GM21786 (cell line): ENCODE results near the gene CCDC157.

Experiments
- ATAC-seq: cut with Tn5 transposase; IDR thresholded peaks from one replicate; pipeline ENCODE4 v1.9.1; 2021; ENCODE audit not compliant: unreplicated experiment

Gene CCDC157

GRCh38 chr22:30351226-30351625, 5.6 kb upstream of the CCDC157 start:
- ATAC-seq = no peak

DNA sequence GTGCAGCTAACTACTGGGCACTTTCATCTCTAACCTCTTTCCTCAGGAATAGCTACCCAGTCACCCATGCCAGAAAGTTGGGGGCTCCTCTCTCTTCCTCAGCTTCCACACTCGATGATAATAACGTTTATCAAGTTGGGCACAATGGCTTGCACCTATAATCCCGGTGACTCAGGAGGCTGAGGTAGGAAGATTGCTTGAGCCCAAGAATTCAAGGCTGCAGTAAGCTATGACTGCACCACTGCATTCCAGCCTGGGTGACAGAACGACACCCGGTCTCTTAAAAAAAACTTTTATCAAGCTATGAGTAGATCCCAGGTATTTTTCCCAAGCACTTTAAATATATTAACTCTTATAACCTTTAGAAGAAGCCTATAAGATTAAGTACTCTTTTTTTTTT, 2.2 kb upstream of the CCDC157 start:
- no peak for ATAC-seq

- ATAC-seq = no peak
Observed at GRCh38 chr22:30357236-30357570, 396 bp downstream of the CCDC157 start.

- no peak for ATAC-seq
Observed at GRCh38 chr22:30357650-30358215, 926 bp downstream of the CCDC157 start.

GRCh38 chr22:30358541-30358940, 1.7 kb downstream of the CCDC157 start:
- no peak for ATAC-seq

DNA sequence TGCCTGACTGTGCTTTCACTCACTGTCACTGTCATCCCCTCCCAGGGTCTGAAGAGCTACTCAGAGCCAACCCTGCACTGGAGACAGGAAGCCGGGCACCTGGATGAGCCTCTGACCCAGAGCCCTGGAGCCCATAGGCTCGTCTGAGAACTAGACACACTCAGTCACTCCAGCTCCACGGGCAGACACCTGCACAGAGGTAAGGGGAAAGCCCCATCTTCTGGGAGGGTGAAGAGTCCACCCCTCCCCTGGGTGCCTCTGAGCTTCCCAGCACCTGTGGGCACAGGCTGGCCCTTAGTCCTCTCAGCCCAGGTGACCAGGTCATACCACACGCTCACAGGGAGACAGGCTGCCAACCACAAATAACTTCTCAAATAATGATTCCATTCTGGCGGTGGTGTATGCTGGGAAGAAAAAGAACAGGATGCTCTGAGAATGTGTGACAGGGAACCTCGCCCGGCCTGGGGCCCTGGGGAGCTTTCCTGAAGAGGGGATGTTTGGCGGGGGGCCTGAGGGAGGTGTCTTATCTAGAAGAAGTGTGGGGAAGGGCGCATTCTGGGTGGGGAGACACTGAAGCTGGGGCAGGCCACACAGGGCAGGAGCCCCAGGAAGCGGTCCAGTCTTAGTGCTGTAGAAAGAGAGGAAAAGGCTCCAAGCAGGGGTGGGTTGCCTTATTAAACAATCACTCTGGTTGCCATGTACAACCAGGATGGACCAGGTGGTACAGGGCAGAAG, 5.3 kb downstream of the CCDC157 start:
- ATAC-seq = no peak

GRCh38 chr22:30362651-30363281, 6.0 kb downstream of the CCDC157 start:
- ATAC-seq = no peak

- ATAC-seq = no peak
Observed at GRCh38 chr22:30365891-30366290, 9.1 kb downstream of the CCDC157 start.

- no peak for ATAC-seq
Observed at GRCh38 chr22:30368420-30368819, 11.6 kb downstream of the CCDC157 start.

DNA sequence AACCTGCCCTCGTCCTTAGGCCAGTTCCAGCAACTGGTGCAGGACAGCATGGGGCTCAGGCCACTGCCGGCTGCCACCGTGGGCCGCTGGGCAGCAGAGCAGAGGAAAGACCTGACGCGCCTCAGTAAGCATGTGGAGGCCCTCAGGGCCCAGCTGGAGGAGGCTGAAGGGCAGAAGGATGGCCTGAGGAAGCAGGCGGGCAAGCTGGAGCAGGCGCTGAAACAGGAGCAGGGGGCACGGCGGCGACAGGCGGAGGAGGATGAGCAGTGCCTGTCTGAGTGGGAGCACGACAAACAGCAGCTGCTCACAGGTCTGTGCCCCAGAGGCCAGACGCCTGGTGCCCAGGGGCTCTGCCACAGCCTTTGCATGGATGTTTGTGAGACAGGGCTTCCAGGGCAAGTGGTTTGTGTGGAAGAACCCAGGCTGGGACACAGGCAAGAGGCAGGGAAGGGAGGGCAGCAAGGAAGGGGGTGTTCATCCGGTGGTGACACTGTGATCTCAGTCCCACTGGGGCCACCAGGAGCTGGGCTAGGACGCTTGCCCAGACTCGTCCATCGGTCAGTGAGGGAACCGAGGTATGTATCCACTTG, 13.9 kb downstream of the CCDC157 start:
- ATAC-seq = no peak

- ATAC-seq = no peak
Observed at GRCh38 chr22:30371321-30371720, 14.5 kb downstream of the CCDC157 start.

- no peak for ATAC-seq
Observed at GRCh38 chr22:30371981-30372380, 15.2 kb downstream of the CCDC157 start.

GRCh38 chr22:30372915-30373314, 16.1 kb downstream of the CCDC157 start:
- no peak for ATAC-seq

- no peak for ATAC-seq
Observed at GRCh38 chr22:30373331-30374325, 16.8 kb downstream of the CCDC157 start.

DNA sequence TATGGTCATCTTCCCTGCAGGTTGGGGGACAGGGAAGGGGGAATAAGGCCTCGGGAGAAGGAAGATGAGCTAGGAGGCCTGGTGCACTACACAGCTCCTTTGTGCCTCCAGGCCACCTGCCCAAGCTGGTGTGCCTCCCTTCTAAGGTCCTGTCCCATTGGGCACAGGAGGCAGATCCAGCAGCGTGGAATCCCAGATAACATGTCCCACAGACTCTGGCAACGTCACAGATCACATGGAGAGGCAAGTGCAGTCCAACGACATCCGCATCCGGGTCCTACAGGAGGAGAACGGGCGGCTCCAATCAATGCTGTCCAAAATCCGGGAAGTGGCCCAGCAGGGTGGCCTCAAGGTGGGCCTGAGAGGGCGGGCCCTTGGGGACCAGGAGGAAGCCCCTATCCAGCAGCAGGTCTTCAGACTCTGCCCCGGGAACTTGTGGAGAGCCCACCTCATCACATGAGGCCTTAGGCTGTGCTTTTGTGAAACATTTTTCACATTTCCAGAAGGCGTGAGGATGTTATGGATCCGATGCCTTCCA, 18.6 kb downstream of the CCDC157 start:
- no peak for ATAC-seq

- no peak for ATAC-seq
Observed at GRCh38 chr22:30380011-30380410, 23.2 kb downstream of the CCDC157 start.

DNA sequence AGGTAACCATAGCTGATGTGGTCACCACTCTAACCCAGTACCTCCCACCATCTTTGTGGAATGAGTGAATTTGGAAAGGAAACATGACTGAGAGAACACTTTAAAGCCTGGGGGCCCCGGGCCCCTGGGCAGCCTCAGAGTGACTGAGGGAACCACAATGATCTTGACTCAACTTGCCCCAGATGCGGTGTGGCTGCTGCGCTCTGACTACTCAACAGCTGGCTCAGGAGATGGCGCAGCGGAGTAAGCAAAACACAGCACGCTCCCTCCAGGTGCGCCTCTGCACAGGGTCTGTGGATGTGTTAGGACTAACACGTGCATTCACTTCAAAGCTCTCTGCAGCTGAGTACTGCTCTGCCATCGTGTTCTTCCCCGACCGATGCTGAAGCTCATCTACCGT, 24.5 kb downstream of the CCDC157 start:
- no peak for ATAC-seq

- no peak for ATAC-seq
Observed at GRCh38 chr22:30382340-30382739, 25.5 kb downstream of the CCDC157 start.

DNA sequence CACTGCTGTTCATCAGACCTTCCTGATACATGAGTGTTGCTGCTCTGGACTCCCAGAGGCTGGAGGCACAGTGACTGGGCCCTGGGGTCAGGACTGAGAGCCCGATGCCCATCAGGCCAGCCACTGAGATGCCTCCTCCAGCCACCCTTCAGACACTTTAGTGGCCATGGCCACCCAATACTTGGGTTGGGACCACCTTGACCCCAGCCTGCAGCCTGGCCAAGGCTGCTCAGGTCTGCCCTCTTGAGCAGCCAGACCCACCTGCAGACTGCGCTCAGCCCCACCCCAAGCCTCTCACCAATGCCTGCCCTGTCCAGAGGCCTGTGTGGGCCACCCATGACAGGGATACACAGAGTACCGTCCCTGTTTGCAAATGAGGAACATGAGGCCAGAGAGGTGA, 26.3 kb downstream of the CCDC157 start:
- no peak for ATAC-seq

GRCh38 chr22:30385942-30386341, 29.1 kb downstream of the CCDC157 start:
- ATAC-seq = no peak

DNA sequence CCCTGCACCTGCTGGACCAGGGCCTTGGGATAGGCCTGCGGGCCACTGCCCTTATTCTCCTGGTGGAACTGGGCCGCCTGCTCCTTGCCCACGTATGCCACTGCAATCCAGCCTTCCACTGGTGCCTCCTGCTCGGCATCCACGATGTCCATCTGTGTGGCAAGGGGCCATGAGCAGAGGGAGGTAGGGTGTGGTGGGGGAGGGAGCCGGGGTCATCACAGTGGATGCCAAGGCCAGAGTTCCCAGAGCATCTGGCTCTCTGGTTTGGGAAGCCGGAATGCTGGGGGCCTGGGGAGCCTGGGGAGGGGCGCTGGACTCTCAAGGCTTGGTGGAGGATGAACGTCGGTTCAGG, 29.8 kb downstream of the CCDC157 start:
- no peak for ATAC-seq
